ENCODE results near the gene RTKN. TPM values are rescaled to one million over a fixed set of nuclear protein-coding genes. Genes with fewer than 3 reads are reported as not detected.

Gene RTKN
- total and polyA plus RNA-seq, 10 of the 15 experiments (the other 5 are each of a cell fraction or from before 2014, with no cell fraction given) = 0.50 to 12.3 (median 5.4) TPM

DNA sequence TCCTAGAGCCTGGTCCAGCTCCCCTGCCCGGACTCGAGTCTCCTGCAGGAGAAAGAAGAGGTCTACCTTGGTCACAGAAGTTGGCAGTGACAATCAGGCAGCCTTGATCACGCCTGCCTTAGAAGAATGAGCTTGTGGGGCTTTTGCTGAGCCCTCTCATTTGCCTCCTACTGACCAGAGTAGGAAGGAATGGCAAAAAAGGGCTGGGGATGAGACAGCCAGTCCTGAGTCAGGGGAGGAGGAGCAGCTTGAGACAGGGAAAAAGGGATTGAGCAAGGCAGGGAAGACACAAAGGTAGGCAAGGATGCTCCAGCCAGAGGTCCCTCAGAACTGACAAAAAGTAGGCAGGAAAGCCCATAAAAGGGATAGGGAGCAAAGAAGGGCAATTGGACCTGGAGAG is 14.2 kb downstream of the RTKN start:
- Histone ChIP-seq H4K20me1 (ENCODE audit: control insufficient read depth, insufficient read depth) (no peaks in the 10 kb centered on the region), H3K27ac (ENCODE audit: control insufficient read depth, insufficient read depth) (no peak overlapping the region), H3K36me3 (ENCODE audit: control insufficient read depth in 2 of 2, insufficient read depth in 2 of 2, low read length in 1 of 2) (peaks cover 0 to 12% of the 10 kb centered on the region in 2 experiments; a peak in 1 of 4 replicates), H3K4me1 (ENCODE audit: control insufficient read depth, insufficient read depth, low read length) (peaks cover 7% of the 10 kb centered on the region; the same call in 1 of the 2 replicates), H2AFZ (ENCODE audit: control insufficient read depth, low read depth, low read length) (no peak overlapping the region), H3K27me3 (replicated peaks in 1 of 2; ENCODE audit: control insufficient read depth in 2 of 2, insufficient read depth in 2 of 2, low read length in 1 of 2) (no peaks in the 10 kb centered on the region), H3K4me2 (ENCODE audit: control insufficient read depth, insufficient read depth) (no peak overlapping the region), H3K9me3 (replicated peaks; ENCODE audit: control insufficient read depth, insufficient read depth, low read length) (no peaks in the 10 kb centered on the region), H3K9ac (ENCODE audit: control insufficient read depth, insufficient read depth, low read length) (no peak overlapping the region), H3K4me3 (no peak overlapping the region), H3K79me2 (ENCODE audit: control insufficient read depth, insufficient read depth, low read length) (peaks cover 3% of the 10 kb centered on the region; the same call in 1 of the 2 replicates)
- in situ Hi-C loops (cut with MboI) = no loop called here
- intact Hi-C loops (cut with micrococcal nuclease; ENCODE audit: unreplicated experiment) = no loop called here
- WGBS (ENCODE audit: insufficient coverage, insufficient replicate concordance, low lambda C conversion rate, missing lambda C conversion rate) = 91% methylated on average over 3 of the region's 3 CpGs
- DNase-seq (ENCODE audit: low read depth, low spot score) (no peak), FAIRE-seq (no peak), ATAC-seq (no peak)
- ChIA-PET RAD21 (ENCODE audit: unreplicated experiment) (no interaction called here), SMC1A (ENCODE audit: uncharacterized antibody, unreplicated experiment) (interaction anchor here (0.7 to 0.8 kb wide), 2 partner anchors 12 to 45 kb away, joined by 3 to 4 read pairs; no protein-coding TSS in a partner anchor), POLR2A (interaction anchor here (0.6 kb wide), 1 partner anchor 239 kb away, joined by 4 read pairs; no protein-coding TSS in a partner anchor), CTCF (no interaction called here)
- BruUV-seq (replicated peaks) = no TSS peak
- TF ChIP-seq, protein P1, sequence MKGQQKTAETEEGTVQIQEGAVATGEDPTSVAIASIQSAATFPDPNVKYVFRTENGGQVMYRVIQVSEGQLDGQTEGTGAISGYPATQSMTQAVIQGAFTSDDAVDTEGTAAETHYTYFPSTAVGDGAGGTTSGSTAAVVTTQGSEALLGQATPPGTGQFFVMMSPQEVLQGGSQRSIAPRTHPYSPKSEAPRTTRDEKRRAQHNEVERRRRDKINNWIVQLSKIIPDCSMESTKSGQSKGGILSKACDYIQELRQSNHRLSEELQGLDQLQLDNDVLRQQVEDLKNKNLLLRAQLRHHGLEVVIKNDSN (IDR thresholded peaks at IDR 0.05; ENCODE audit: borderline replicate concordance, extremely low read length, insufficient read depth, low read depth, low read length) = no peak
- TF ChIP-seq, protein P2, sequence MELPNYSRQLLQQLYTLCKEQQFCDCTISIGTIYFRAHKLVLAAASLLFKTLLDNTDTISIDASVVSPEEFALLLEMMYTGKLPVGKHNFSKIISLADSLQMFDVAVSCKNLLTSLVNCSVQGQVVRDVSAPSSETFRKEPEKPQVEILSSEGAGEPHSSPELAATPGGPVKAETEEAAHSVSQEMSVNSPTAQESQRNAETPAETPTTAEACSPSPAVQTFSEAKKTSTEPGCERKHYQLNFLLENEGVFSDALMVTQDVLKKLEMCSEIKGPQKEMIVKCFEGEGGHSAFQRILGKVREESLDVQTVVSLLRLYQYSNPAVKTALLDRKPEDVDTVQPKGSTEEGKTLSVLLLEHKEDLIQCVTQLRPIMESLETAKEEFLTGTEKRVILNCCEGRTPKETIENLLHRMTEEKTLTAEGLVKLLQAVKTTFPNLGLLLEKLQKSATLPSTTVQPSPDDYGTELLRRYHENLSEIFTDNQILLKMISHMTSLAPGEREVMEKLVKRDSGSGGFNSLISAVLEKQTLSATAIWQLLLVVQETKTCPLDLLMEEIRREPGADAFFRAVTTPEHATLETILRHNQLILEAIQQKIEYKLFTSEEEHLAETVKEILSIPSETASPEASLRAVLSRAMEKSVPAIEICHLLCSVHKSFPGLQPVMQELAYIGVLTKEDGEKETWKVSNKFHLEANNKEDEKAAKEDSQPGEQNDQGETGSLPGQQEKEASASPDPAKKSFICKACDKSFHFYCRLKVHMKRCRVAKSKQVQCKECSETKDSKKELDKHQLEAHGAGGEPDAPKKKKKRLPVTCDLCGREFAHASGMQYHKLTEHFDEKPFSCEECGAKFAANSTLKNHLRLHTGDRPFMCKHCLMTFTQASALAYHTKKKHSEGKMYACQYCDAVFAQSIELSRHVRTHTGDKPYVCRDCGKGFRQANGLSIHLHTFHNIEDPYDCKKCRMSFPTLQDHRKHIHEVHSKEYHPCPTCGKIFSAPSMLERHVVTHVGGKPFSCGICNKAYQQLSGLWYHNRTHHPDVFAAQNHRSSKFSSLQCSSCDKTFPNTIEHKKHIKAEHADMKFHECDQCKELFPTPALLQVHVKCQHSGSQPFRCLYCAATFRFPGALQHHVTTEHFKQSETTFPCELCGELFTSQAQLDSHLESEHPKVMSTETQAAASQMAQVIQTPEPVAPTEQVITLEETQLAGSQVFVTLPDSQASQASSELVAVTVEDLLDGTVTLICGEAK (IDR thresholded peaks at IDR 0.05; ENCODE audit: borderline replicate concordance) = no peak
- TF ChIP-seq, protein P3, sequence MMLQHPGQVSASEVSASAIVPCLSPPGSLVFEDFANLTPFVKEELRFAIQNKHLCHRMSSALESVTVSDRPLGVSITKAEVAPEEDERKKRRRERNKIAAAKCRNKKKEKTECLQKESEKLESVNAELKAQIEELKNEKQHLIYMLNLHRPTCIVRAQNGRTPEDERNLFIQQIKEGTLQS (IDR thresholded peaks at IDR 0.05; ENCODE audit: borderline replicate concordance, extremely low read depth, low read depth, low read length) = no peak
- TF ChIP-seq RFX5 (IDR thresholded peaks at IDR 0.05; ENCODE audit: low read depth, low read length) = no peak
- TF ChIP-seq, protein P4, sequence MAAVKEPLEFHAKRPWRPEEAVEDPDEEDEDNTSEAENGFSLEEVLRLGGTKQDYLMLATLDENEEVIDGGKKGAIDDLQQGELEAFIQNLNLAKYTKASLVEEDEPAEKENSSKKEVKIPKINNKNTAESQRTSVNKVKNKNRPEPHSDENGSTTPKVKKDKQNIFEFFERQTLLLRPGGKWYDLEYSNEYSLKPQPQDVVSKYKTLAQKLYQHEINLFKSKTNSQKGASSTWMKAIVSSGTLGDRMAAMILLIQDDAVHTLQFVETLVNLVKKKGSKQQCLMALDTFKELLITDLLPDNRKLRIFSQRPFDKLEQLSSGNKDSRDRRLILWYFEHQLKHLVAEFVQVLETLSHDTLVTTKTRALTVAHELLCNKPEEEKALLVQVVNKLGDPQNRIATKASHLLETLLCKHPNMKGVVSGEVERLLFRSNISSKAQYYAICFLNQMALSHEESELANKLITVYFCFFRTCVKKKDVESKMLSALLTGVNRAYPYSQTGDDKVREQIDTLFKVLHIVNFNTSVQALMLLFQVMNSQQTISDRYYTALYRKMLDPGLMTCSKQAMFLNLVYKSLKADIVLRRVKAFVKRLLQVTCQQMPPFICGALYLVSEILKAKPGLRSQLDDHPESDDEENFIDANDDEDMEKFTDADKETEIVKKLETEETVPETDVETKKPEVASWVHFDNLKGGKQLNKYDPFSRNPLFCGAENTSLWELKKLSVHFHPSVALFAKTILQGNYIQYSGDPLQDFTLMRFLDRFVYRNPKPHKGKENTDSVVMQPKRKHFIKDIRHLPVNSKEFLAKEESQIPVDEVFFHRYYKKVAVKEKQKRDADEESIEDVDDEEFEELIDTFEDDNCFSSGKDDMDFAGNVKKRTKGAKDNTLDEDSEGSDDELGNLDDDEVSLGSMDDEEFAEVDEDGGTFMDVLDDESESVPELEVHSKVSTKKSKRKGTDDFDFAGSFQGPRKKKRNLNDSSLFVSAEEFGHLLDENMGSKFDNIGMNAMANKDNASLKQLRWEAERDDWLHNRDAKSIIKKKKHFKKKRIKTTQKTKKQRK (IDR thresholded peaks at IDR 0.05; ENCODE audit: low read depth, low read length) = no peak
- TF ChIP-seq STAT3 (IDR thresholded peaks at IDR 0.05; ENCODE audit: low read depth, low read length) = no peak
- no peak for TF ChIP-seq RELA (IDR thresholded peaks at IDR 0.05; ENCODE audit: borderline replicate concordance, partially characterized antibody)
- no peak for TF ChIP-seq WRNIP1 (IDR thresholded peaks at IDR 0.05; ENCODE audit: borderline replicate concordance, low read depth, low read length)
- no peak for TF ChIP-seq TBL1XR1 (IDR thresholded peaks at IDR 0.05; ENCODE audit: low read depth, low read length)
- TF ChIP-seq PAX8 (IDR thresholded peaks at IDR 0.05) = no peak
- no peak for TF ChIP-seq POLR2AphosphoS2 (IDR thresholded peaks at IDR 0.05; ENCODE audit: low read depth, low read length)
- TF ChIP-seq NFIC (IDR thresholded peaks at IDR 0.05; ENCODE audit: low read depth, low read length) = no peak
- no peak for TF ChIP-seq NR2C1 (IDR thresholded peaks at IDR 0.05)
- no peak for TF ChIP-seq FOS (IDR thresholded peaks at IDR 0.05; ENCODE audit: borderline replicate concordance, extremely low read depth, insufficient read length)
- TF ChIP-seq KAT2A (conservative IDR thresholded peaks at IDR 0.05; ENCODE audit: control insufficient read depth, low read depth, low read length) = no peak
- TF ChIP-seq JUND (IDR thresholded peaks at IDR 0.05; ENCODE audit: low read depth, low read length) = no peak
- TF ChIP-seq SMAD5 (IDR thresholded peaks at IDR 0.05; ENCODE audit: low read depth) = no peak
